Thymus (tissue), 11 donors: ENCODE data around the gene CALB2. TPM values are rescaled to one million over a fixed set of nuclear protein-coding genes. Genes with fewer than 3 reads are reported as not detected.
A peak's percentile ranks its signal among the peaks of the same experiment; 100 is the strongest.

Source experiments
- DNase-seq, 9 donors: peaks; one replicate each; pipeline ENCODE4 v3.0.0-alpha.2; 2013; ENCODE audit warnings: low spot score in 9 of 9, low read depth in 6 of 9, missing footprints in 1 of 9
- H3K27ac ChIP-seq, 2 donors: one replicate each; pipeline ENCODE4 v1.5.1; 2013; ENCODE audit warnings: control low read depth in 1 of 2, low read depth in 1 of 2, low read length in 1 of 2, mild to moderate bottlenecking in 1 of 2, moderate library complexity in 1 of 2
- H3K27me3 ChIP-seq, 2 donors: one replicate each; pipeline ENCODE4 v1.5.1; 2013; ENCODE audit warnings: low read length in 1 of 2; ENCODE audit not compliant: control insufficient read depth in 2 of 2, insufficient read depth in 1 of 2
- H3K36me3 ChIP-seq, 2 donors: one replicate each; pipeline ENCODE4 v1.5.1; 2013; ENCODE audit warnings: low read length in 1 of 2, mild to moderate bottlenecking in 1 of 2, moderate library complexity in 1 of 2; ENCODE audit not compliant: control insufficient read depth in 2 of 2, insufficient read depth in 2 of 2
- H3K4me1 ChIP-seq, 2 donors: one replicate each; pipeline ENCODE4 v1.5.1; 2013; ENCODE audit warnings: low read length in 2 of 2; ENCODE audit not compliant: control insufficient read depth in 2 of 2, insufficient read depth in 2 of 2
- H3K4me3 ChIP-seq, 2 donors: one replicate each; pipeline ENCODE4 v1.5.1; 2013; ENCODE audit warnings: low read length in 2 of 2, control low read depth in 1 of 2, mild to moderate bottlenecking in 1 of 2
- H3K9me3 ChIP-seq, 2 donors: one replicate each; pipeline ENCODE4 v1.5.1; 2013; ENCODE audit warnings: low read length in 1 of 2, mild to moderate bottlenecking in 1 of 2; ENCODE audit not compliant: control insufficient read depth in 2 of 2, insufficient read depth in 1 of 2
- WGBS: extraction: QIAGEN DNeasy Blood & Tissue Kit; methylation state at CpG from one replicate; pipeline ENCODE4 v1.1.7; 2013; 5-methylcytosine and 5-hydroxymethylcytosine counted together
- polyA plus RNA-seq: library from polyadenylated mRNA; stranded (reverse); fragments of 200-250 nt; gene quantifications from one replicate; pipeline ENCODE4 v1.2.3, GENCODE V29; 2013
- total RNA-seq: library from RNA; stranded (reverse); fragments of 120-200 nt; gene quantifications from one replicate; pipeline ENCODE4 v1.2.4, GENCODE V29; 2013
- donor health status: healthy.

CALB2 gene
- total and polyA plus RNA-seq, 2 donors: 0.24 to 0.78 TPM

DNA sequence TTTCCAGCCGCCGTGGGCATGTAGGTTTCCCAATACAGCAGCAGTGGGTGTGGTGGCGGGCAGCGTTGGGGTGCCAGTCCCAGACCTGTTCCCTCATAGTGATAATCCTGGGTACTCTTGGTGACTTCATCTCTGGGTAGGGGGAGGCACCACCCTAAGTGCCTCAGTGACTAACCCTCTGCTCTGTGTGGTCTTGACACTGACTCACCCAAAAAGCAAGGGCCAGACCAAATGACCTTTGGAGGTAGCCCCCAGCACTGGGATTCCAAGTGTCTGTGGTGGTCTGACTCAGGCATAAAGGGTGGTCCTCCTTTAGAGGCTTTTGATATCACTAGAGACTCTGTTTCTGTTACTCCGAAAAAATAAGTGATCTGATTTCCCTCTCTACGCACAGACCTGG is 908 bp downstream of the CALB2 start:
- H3K27me3 ChIP-seq: peaks cover 0 to 32% of the 10 kb centered on the region in 2 donors
- no peak overlapping the region for H3K27ac ChIP-seq
- H3K9me3 ChIP-seq: no peaks in the 10 kb centered on the region
- no peak for DNase-seq
- no peaks in the 10 kb centered on the region for H3K36me3 ChIP-seq
- H3K4me1 ChIP-seq: no peaks in the 10 kb centered on the region
- H3K4me3 ChIP-seq: no peak overlapping the region
- 96% methylated on average over 6 of the region's 6 CpGs for WGBS

DNA sequence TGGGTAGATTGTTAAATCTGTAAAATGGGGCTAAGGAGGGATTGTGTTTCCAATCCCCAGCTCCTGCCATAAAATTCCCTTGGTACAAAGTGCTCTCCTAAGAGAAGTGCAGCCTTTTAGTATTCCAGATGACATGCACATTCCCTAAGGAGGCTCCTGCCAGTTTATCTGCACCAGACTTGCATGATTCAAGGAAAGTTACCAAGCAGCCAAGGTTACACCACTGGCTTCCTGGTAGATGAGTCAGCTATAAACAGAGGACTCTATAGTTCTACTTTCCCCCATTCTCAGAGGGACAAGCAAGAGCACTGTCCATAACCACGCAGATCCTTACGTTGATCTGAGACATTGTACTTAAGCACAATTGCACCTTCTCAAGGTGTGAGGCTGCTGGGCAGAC is 1.9 kb downstream of the CALB2 start:
- H3K36me3 ChIP-seq: no peaks in the 10 kb centered on the region
- no peak overlapping the region for H3K27ac ChIP-seq
- H3K27me3 ChIP-seq: peaks cover 0 to 33% of the 10 kb centered on the region in 2 donors
- no peak for DNase-seq
- H3K4me1 ChIP-seq: no peaks in the 10 kb centered on the region
- H3K4me3 ChIP-seq: no peak overlapping the region
- no peaks in the 10 kb centered on the region for H3K9me3 ChIP-seq
- WGBS: 83% methylated on average over 2 of the region's 2 CpGs

DNA sequence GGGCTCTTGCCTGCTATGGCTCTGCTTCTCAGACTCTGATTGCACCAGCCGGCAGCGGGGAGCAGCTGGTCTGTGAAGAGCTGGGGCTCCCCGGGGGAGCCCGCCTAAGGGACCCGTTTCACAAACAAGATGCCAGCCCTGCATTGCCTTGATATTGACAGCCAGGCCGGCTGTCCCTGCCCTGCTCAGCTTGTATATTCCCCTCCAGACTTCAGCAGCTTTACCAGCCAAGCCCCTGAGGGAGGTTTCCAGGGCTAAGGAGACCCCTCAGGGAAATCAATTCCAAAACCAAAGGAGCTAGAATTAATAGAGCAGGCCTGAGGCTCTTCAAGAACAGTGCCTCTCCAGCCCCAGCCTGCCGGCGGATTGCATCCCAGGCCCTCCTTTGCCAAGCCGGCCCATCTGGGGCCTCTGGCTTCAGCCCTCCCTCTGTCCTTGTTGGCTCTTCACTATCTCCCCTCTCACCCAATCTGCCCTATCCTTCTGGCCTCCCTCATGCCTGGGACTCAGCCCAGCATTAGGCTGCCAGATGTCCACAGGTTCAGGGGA is 5.7 kb downstream of the CALB2 start:
- Histone ChIP-seq H3K27me3 (peaks cover 0 to 14% of the 10 kb centered on the region in 2 donors), H3K4me3 (no peak overlapping the region), H3K27ac (no peak overlapping the region), H3K36me3 (no peaks in the 10 kb centered on the region), H3K4me1 (no peaks in the 10 kb centered on the region), H3K9me3 (no peaks in the 10 kb centered on the region)
- WGBS: 78% methylated on average over 9 of the region's 9 CpGs
- no peak for DNase-seq

DNA sequence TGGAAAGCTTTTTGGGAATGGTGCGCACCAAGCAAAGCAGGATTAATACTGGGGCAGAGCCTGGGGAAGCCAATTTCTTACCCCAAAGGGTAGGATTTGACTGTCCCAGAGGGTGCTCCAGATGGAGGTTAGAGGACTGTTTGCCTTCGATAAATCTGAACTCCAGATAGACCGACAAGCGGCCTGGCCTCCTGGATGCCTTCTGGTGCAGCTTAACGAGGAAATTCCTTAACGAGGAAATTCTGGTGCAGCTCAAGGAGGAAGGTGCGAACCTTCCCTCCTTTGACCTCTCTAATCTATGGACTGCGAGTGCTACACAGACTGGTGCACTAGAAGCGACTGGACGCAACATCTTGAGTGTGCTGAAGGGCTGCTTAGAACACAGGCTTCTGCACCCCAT is 6.5 kb downstream of the CALB2 start:
- Histone ChIP-seq H3K36me3 (no peaks in the 10 kb centered on the region), H3K4me1 (no peaks in the 10 kb centered on the region), H3K9me3 (no peaks in the 10 kb centered on the region), H3K27ac (no peak overlapping the region), H3K27me3 (peaks cover 0 to 6% of the 10 kb centered on the region in 2 donors), H3K4me3 (no peak overlapping the region)
- no peak for DNase-seq
- WGBS: 91% methylated on average over 10 of the region's 10 CpGs

DNA sequence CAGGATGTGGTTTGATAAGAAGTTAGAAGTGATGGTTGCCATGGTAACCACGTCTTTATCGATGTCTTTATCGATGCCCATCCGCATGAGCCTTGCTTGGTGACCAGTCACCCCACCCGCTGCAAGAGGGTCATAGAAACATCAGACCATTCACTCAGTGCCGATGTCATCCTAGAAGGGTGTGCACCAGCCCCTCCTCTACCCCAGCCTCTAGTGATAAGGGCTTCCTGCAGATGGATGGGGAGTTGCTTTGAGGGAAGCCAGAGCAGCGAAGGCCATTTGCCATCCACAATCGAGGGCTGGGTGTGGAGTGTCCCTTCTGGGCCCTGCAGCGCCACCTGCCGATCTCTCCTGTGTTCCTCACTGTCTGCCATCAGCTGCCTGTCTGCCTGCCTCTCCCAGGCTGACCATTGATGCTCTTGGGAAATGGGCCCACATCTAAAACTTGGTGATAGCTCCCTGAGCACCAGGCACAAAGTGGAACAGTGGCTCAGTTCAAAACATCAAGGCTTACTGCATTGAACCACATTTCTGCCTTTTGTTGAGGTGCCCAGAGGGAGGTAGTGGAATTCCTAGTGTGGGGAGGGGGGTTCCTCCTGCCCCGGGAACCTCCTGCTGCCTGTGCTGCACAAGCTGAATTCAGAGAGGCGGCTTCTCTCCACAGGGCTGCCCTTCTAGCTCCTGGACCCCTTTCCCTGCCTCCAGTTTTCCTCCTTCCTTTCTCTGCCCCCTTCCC is 8.9 kb downstream of the CALB2 start:
- peaks cover 0 to 3% of the 10 kb centered on the region in 2 donors for H3K27me3 ChIP-seq
- H3K9me3 ChIP-seq: no peaks in the 10 kb centered on the region
- no peaks in the 10 kb centered on the region for H3K36me3 ChIP-seq
- WGBS: 55% methylated on average over 12 of the region's 12 CpGs
- peak in 2 of 9 donors; percentile 7 to 10 for DNase-seq
- no peak overlapping the region for H3K4me3 ChIP-seq
- no peak overlapping the region for H3K27ac ChIP-seq
- H3K4me1 ChIP-seq: no peaks in the 10 kb centered on the region

DNA sequence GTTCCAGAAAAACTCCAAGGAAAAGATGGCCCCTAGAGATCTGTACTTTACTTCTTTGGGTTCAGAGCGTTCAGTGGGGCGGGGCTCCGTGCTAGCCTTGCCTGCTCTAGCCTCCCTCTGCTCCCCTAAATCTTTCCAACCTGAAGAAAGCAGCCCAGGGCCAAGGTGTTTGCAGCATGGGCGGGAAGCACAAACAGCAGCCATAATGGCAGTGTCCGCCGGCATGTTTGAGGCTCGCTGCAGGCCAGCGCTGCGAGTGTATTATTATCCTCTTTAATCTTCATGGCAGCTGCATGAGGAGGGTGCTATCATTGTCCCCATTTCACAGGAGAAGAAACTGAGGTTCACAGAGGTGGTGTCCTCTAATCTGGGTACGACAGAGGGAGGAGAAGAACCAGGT is 10.4 kb downstream of the CALB2 start:
- Histone ChIP-seq H3K4me1 (no peaks in the 10 kb centered on the region), H3K27me3 (peaks cover 0 to 3% of the 10 kb centered on the region in 2 donors), H3K36me3 (no peaks in the 10 kb centered on the region), H3K27ac (no peak overlapping the region), H3K9me3 (no peaks in the 10 kb centered on the region), H3K4me3 (no peak overlapping the region)
- no peak for DNase-seq
- WGBS: 95% methylated on average over 10 of the region's 10 CpGs

DNA sequence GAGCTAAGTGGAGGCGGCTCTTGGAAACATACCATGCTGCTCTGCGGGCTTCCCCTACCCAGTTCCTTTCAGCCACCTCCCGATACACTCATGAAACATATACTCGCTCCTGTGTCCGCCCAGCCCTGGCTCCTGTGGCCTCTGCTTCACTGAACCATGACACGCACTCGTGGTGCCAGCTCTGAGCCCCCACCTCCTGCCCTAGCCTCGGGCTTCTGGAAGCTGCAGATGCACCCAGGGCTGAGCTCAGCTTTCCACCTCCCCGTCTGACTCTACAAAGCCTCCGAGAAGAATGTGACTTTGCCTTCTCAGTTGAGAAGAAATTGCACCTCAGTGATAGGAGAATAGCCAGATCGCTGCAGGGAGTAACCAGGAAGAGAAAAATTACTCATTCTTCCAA is 11.0 kb downstream of the CALB2 start:
- 80% methylated on average over 11 of the region's 11 CpGs for WGBS
- H3K27me3 ChIP-seq: peaks cover 0 to under 1% of the 10 kb centered on the region in 2 donors
- no peaks in the 10 kb centered on the region for H3K36me3 ChIP-seq
- no peak for DNase-seq
- no peak overlapping the region for H3K4me3 ChIP-seq
- H3K9me3 ChIP-seq: no peaks in the 10 kb centered on the region
- H3K27ac ChIP-seq: no peak overlapping the region
- H3K4me1 ChIP-seq: no peaks in the 10 kb centered on the region

DNA sequence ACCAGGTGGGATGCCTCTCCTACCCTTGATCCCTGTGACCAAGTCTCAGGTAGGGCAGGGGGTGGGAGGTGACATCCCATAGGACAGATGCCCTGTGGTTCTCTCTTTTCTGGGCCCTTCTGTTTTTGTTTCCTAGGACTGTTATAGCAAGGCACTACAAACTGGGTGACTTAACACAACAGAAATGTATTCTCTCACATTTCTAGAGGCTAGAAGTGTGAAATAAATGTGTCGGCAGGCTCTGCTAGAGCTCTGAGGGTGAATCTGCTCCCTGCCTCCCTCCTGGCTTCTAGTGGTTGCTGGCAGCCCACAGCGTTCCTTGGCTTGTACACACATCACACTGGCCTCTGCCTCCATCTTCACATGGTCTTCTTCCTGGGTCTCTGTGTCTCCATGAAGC is 12.7 kb downstream of the CALB2 start:
- Histone ChIP-seq H3K36me3 (no peaks in the 10 kb centered on the region), H3K27me3 (no peaks in the 10 kb centered on the region), H3K27ac (no peak overlapping the region), H3K4me3 (no peak overlapping the region), H3K4me1 (no peaks in the 10 kb centered on the region), H3K9me3 (no peaks in the 10 kb centered on the region)
- 93% methylated on average over 2 of the region's 2 CpGs for WGBS
- no peak for DNase-seq

DNA sequence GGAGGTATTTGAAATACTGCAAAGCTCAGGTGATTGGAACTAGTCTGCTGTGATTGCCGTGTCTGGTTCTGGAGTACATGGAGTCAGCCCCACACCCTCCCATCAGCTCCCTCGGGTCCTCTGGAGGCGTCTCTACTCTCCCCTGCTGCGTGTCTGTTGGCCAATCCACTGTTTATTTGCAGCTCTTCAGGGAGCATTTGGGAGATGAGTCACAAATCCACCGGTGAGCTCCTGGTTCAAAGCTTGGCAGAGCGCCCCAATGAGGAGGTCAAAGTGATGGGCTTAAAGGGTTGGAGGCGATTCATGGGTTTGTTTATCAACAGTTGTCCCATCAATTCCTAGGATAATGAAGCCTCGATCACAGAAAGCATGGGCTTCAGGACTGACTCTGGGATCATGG is 14.6 kb downstream of the CALB2 start:
- no peak overlapping the region for H3K27ac ChIP-seq
- no peak for DNase-seq
- H3K36me3 ChIP-seq: no peaks in the 10 kb centered on the region
- H3K4me3 ChIP-seq: no peak overlapping the region
- no peaks in the 10 kb centered on the region for H3K4me1 ChIP-seq
- no peaks in the 10 kb centered on the region for H3K9me3 ChIP-seq
- H3K27me3 ChIP-seq: no peaks in the 10 kb centered on the region
- WGBS: 85% methylated on average over 8 of the region's 8 CpGs
